WI38 (cell line): ENCODE data around the gene MXRA8.

Experiments used
- H3K4me3 ChIP-seq: 2 replicates; pipeline ENCODE4 v1.5.1; 2011; ENCODE audit warnings: low read depth, mild to moderate bottlenecking, control low read depth, low read length
- CTCF ChIP-seq: IDR thresholded peaks from 2 replicates; pipeline ENCODE4 v1.5.1; 2012; ENCODE audit warnings: low read depth, mild to moderate bottlenecking, control low read depth, low read length

Gene MXRA8

GRCh38 chr1:1324524-1325287, 33.6 kb downstream of the MXRA8 start, which contains the start of the genes CPTP and INTS11:
Gene CPTP (plus strand): TSS chr1:1324802. CDS start chr1:1326911, 2,109 bp downstream.
Gene INTS11 (minus strand): TSS chr1:1324660. CDS start chr1:1324608, 52 bp downstream.
- TF ChIP-seq CTCF: no peak

DNA sequence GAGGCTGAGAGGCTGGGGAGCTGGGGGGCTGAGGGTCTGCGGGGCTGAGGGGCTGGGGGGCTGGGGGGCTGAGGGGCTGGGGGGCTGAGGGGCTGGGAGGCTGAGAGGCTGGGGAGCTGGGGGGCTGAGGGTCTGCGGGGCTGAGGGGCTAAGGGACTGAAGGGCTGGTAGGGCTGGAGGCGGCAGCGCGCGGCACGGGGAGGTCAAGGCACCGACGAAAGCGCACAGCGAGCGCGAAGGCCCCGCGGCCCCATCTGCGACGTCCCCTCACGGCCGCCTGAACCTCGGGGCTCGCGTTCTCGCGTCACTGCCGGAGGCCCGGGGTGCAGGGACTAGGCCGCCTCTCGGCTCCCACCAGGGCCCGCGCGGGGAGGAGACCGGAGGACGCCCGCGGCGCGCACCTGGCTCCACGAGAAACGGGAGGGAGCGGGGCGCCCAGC, 34.3 kb downstream of the MXRA8 start:
- peak overlapping the region; percentile 83 for H3K4me3 ChIP-seq
- TF ChIP-seq CTCF: no peak

More at GRCh38 chr1:1324524-1325287, 33.6 kb downstream of the MXRA8 start, which contains the start of the genes CPTP and INTS11:
- peak within 1 kb of the TSS; percentile 83 for H3K4me3 ChIP-seq

- TF ChIP-seq CTCF: no peak
- no peak overlapping the region for H3K4me3 ChIP-seq
These were observed 35.4 kb downstream of the MXRA8 start for GRCh38 chr1:1322952-1323351.

- TF ChIP-seq CTCF: no peak
- no peak overlapping the region for H3K4me3 ChIP-seq
These were observed 35.9 kb downstream of the MXRA8 start for GRCh38 chr1:1322418-1322817.

- no peak overlapping the region for H3K4me3 ChIP-seq
These were observed 36.9 kb downstream of the MXRA8 start for GRCh38 chr1:1321477-1321876.

DNA sequence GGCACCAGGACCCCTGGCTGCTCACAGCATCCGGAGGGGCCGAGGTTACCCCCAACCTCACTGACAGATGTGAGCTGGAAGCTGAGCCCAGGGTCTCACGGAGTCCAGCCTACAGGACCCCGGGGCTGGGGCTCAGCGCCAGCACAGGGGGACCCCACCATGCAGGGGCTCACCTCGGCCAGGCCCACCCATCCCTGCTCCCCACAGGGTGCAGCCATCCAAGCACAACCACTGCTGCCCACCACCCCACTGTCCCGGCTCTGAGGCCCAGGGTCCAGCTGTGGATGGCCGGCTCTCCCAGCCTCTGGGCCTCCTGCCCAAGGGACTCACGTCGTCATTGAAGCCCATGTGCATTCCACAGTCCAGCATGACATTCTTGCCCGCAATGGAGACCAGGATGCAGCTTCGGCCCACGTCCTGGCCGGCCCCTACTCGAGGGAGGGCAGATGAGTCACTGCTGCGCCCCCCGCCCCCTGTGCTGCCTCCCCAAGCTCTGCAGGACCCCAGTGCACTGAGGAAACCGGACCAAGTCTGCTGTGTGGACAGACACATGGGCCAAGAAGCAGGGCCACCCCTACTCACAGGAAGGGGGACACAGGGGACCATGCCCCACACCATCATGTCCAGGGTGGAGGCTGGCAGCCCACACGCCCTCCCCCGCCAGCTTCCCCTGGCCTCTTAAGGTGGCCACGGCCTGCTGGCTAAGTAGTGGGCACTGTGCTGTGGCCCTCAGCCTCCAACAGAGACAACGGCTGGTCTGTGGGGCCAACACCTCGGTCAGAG, 37.5 kb downstream of the MXRA8 start:
- no peak for TF ChIP-seq CTCF

More at GRCh38 chr1:1321477-1321876, 36.9 kb downstream of the MXRA8 start:
- TF ChIP-seq CTCF: no peak

GRCh38 chr1:1319646-1319941, 38.8 kb downstream of the MXRA8 start:
- TF ChIP-seq CTCF: no peak
- no peak overlapping the region for H3K4me3 ChIP-seq

More for the DNA sequence above, 37.5 kb downstream of the MXRA8 start:
- no peak overlapping the region for H3K4me3 ChIP-seq
